CD4-positive, alpha-beta T cell treated with Interferon gamma for 1 hour (primary cell): Measurements from ENCODE around the gene ZCWPW1.
A peak's percentile ranks its signal among the peaks of the same experiment; 100 is the strongest.
"Not testable (repeated sequence)": the region's sequence is repeated elsewhere in the genome, so short reads cannot be mapped to it uniquely, and the experiment has no call there.

Source experiments
- DNase-seq: peaks from one replicate; pipeline ENCODE4 v3.0.0-alpha.2; 2020

ZCWPW1 gene

DNA sequence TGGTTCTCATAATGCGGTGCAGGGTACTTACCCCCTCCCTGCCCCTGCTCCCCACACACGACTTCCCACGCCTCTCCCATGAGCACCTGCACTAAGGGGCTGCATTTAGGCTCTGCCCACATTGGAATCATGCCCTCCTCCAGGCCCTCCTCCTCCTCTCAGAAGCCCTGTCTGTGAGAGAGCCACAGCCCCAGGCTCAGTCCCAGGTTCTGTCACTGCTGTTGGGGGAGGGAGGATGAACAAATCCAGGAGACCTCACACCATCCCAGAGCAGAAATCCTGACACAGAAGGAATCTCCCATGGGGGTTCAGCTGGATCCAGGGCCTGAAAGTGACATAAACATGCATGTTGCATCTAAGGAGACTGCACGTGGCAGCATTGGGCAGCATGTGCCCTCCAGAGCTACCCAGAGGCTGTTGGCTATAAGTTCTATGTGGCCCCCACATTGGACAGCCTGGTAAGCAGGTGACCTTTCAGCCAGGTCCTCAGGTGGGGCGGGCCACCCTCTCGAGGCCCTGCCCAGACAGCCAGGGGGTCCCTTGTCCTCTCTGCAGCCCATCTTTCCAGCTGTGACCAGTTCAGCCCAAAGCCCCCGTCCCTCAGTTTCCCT is 56.8 kb downstream of the ZCWPW1 start:
- no peak for DNase-seq

DNA sequence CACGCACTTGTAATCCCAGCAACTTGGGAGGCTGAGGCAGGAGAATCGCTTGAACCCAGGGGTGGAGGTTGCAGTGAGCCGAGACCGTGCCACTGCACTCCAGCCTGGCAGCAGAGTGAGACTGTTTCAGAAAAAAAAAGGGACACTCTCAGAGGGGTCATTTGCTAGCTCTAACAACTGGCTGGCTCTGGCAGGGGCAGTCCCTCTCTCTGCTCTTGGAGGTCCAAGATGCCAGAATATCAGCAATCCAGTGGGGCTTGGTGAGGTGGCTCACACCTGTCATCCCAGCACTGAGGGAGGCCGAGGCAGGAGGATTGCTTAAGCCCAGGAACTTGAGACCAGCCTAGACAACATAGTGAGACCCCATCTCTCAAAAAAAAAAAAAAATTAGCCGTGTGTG is 57.8 kb downstream of the ZCWPW1 start:
- DNase-seq: no peak

DNA sequence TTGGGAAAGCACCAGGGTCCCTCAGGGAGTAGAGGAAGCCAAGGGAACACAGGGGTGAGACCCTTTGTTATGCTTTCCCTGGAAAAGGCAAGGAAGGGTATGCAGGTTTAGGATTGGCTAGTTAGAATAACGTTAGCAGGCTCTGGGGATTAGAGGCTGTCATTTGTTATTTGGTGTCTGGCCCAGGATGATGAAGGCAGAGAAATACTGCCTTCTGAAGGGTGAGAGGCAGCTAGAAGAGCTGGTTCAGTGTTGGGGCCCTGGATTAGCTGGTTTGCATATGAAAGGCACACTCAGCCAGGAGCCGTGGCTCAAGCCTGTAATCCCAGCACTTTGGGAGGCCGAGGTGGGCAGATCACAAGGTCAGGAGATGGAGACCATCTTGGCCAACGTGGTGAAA is 58.2 kb downstream of the ZCWPW1 start:
- no peak for DNase-seq

DNA sequence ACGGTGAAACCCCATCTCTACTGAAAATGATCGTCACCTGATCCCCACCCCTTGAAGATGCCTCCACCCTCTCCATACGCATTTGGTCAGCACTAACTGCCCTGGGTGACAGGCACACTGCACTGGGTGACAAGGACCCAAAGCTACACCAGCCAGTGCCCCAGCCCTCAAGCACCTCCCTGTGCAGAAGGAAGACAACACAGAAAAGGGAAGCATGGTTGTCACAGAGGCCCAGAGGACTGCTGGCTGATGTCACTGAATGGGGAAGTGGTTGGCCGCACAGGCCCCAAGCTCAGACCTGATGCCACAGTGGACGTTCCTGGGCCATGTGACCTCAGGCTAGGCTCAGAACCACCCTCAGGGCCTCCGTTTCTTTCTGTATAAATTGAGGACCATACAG is 59.4 kb downstream of the ZCWPW1 start:
- DNase-seq: peak; percentile 89

DNA sequence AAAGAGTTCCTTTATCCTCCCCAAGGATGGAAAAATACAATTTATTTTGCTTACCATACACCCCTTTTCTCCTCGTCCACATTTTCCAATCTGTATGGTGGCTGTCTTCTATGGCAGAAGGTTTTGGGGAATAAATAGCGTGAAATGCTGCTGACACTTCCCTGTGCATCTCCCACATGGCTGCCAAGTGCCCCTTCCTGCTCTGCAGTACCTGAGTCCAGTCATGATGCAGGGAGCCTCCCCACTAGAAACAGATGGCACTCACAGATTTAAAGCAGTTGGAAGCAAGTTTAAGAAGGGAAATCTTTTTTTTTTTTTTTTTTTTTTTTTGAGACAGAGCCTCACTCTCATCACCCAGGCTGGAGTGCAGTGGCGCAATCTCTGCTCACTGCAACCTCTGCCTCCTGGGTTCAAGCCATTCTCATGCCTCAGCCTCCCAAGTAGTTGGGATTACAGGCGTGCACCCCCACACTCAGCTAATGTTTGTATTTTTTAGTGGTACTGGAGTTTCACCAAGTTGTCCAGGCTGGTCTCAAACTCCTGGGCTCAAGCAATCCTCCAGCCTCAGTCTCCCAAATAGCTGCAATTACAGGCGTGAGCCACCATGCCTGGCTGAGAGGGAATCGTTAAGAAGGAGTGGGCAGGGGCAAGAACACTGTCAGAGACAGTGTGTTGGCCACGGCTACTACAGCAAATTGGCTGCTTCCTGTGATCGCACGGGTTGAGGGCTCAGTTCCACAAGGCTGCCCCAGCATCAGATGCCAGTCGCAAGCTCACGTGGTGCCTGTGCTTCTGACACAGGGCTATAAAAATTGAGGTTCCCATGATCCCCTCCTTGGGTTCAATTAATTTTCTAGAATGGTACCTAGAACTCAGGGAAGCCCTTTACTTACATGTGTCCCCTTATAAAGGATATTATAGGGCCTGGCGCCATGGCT is 60.6 kb downstream of the ZCWPW1 start:
- DNase-seq: peak; percentile 66

DNA sequence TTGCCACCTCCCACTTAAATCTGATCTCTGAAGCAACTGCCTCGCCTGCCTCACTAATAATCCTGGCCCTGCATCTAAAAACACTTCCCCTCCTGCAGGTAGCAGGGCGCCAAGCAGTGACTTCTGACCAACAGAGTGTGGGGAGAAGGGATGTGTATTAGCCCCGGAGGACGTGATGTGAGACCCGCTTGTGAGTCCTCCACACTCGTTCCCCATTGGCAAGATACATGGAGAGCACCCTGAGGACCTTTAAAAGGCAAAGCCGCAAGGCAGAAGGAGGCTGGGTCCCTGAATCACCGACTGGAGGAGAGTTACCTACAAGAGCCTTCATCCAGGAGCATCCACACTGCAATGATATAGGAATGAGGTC is 61.3 kb downstream of the ZCWPW1 start:
- no peak for DNase-seq

DNA sequence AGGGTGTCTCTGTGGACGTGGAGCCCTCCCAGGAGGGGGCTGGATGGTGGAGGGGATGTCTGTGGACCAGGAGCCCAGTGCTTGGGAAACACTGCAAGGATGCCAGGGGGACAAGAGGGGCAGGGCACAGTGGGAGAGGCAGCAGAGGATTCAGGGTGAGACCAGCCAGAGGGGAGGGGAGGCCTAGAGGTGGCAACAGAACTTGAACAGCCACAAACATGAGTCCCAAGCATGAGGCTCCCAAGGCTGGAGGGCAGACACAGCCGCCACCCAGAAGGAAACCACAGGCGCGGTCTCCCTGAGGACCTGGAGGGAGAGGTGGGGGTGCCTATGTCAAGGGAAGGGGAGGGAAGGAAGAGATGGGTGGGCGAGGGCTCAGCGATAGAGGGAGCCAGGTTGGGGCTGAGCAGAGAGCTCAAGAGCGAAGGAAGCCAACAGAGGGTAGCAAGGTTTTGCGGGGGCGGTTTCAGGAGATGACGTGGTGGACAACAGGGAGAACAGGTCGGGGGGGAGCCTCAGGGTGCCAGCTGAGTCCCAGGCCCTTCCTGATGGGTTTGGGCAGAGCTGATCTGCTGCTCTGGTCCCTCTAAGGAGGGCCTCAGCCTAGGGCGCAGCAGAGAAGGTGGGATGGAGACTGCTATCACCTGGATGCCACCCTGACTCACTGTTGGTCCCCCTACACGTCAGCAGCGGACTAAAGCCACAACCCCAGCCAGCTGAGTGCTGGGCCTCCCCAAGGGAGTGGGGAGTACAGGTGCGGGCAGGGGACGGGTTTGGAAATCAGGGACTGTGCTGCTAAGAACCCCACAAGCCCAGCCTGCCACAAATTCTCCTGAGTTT is 61.9 kb downstream of the ZCWPW1 start:
- DNase-seq: no peak

DNA sequence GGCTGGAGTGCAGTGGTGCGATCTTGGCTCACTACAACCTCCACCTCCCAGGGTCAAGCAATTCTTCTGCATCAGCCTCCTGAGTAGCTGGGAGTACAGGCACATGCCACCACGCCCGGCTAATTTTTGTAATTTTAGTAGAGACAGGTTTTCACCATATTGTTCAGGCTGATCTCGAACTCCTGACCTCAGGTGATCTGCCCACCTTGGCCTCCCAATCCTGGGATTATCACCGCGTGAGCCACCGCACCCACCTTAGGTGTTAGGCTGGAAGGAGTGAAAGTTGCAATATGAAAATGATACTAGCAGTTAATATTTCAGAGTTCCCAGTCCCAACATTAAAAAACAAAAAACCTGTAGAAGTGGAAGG is 62.5 kb downstream of the ZCWPW1 start:
- not testable (repeated sequence) for DNase-seq

DNA sequence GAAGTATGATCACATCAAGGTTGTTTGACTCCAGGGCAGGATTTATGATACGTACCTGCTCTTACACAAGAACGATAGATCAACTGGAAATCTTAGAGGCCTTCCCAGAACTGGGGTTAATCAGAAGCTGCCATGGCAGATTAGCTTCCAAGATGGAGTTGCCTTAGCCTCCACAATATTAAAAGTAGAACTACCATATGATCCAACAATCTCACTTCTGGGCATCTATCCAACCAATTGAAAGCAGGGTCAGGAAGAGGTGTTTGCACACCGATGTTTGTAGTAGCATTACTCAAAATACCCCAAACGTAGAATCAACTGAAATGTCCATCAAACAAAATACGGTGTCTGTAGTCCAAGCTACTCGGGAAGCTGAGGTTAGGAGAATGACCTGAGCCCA is 64.0 kb downstream of the ZCWPW1 start:
- DNase-seq: no peak

DNA sequence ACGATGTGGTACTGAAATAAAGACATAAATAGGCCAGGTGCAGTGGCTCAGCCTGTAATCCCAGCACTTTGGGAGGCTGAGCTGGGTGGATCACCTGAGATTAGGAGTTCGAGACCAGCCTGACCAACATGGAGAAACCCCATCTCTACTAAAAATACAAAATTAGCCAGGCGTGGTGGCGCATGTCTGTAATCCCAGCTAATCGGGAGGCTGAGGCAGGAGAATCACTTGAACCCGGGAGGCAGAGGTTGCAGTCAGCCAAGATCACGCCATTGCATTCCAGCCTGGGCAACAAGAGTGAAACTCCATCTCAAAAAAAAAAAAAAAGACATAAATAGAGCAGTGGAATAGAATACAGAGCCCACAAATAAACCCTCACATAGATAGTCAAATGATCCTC is 64.7 kb downstream of the ZCWPW1 start:
- not testable (repeated sequence) for DNase-seq

DNA sequence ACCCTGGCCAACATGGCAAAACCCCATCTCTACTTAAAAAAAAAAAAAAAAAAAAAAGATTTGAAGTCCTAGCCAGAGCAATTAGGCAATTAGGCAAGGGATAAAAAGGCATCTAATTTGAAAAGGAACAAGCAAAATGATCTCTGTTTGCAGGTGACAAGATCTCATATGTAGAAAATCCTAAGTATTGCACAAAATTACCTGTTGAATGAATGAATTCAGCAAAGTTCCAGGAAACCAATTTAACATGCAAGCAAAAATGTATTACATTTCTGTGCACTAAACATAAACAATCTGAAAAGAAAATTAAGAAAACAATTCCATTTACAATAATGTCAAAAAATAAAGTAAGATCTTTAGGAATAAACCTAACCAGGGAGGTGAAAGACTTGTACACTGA is 65.4 kb downstream of the ZCWPW1 start:
- DNase-seq: no peak

DNA sequence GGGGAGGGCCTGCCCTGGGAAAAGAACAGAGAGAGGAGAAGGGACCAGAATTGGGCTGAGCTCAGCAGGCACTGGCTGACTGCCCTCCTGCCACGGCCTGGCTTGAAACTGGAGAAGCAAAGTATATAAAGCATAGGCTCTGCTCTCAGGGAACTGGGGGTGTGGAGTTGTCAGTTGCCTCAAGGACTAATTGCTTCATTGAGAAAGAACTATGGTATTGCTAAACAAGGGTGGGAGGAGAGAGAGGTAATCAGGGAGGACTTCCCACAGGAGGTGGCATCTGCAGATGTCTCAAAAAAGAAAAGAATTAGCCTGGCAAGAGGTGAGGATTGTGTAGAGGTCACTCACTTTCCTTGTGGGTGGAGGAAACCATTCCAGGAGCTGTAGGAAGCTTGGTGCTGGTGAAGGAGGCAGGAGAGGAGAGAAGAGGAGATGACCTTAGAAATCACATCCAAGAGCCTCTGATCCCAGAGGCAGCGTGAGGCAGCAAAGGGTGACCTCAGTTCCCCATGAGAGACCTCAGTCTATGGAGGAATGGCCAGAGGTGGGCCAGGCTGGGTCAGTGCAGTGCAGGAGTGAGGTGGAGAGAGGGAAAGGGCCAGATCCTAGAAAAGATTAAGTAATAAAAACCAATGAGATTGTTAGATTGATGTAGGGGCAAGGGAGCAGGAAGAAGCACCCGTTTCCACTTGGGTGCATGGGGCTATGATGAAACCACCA is 68.2 kb downstream of the ZCWPW1 start:
- DNase-seq: no peak

DNA sequence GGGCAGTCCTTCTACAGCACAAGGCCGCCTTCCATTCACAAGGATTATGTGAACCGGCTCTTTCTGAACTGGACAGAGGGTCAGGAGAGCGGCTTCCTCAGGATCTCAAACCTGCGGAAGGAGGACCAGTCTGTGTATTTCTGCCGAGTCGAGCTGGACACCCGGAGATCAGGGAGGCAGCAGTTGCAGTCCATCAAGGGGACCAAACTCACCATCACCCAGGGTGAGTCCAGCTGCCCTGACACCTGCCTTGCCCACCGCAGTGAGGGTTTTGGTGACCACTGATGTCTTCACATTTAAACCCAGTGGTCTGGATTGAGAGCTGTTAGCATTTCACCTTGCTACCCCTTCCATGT is 69.7 kb downstream of the ZCWPW1 start:
- DNase-seq: no peak

DNA sequence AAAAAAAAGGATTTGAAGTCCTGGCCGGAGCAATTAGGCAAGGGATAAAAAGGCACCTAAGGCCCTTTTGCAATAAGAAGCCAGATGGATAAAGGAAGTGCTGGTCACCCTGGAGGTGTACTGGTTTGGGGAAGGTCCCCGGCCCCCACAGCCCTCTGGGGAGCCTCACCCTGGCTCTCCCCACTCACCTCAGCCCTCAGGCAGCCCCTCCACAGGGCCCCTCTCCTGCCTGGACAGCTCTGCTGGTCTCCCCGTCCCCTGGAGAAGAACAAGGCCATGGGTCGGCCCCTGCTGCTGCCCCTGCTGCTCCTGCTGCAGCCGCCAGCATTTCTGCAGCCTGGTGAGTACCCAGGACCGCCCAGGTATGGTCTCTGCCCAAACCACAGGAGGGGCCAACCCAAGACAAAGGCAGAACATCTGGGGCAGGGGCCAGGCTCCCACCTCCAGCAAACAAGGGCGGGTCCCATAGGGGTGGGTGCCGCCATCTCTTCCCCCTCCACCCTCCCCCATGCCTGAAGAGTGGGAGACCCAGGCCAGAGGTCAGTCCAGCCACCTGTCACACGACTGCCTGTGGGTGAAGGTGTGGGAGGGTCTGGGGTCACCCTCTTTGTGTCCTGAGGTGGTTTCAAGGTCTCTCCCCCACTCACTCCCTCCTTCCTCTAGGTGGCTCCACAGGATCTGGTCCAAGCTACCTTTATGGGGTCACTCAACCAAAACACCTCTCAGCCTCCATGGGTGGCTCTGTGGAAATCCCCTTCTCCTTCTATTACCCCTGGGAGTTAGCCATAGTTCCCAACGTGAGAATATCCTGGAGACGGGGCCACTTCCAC is 70.3 kb downstream of the ZCWPW1 start, which contains the start of gene PILRB:
Gene PILRB, plus strand, starts transcription at position 91 of the 830 bp plus-strand sequence. Its CDS starts 186 bp downstream, at position 277.
- no peak for DNase-seq

DNA sequence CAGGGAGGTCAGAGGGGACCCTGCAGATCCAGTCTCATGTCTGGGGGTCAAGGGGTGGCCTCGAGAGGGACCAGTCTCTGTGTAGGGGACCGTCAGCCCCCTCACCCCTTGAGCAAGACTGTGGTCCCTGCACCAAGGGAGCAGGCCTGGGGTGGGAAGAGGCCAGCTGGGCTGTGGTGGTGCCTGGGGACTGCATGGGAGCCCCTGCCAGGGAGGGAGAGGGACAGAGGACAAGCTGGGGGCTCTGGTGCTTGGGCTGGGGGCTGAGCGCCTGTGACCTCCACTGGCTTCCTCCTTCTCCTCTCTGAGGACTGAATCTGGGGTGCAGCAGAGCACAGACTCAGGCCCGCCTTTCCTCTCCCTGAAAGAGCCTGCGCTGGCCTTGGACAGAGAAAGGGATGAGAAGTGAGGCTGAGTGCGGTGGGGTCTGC is 71.4 kb downstream of the ZCWPW1 start:
- DNase-seq: no peak

DNA sequence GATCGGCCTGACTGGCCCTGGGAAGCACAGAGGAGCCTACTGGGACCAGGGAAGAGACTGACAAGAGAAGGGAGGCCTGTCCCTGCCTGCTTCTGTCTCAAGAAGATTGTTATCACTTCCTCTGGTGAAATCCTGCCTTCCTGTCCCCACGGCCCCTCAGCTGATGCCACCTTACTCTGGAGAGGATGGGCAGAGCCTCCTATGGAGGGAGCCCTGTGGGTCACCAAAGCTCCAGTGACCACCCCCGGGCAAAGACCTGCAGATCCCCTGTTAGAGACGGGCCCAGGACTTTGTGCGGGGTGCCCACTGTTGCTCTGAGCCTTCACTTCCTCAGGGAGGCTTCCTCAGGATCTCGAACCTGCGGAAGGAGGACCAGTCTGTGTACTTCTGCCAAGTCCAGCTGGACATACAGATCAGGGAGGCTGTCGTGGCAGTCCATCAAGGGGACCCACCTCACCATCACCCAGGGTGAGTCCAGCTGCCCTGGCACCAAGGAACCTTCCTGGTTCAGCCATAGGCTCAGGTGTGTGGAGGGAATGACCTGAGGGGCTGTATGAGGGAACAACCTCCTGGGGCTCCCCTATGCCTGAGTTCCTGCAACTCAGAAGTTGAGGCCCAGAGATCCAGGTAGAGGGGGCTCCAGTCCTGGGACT is 72.0 kb downstream of the ZCWPW1 start:
- DNase-seq: no peak

DNA sequence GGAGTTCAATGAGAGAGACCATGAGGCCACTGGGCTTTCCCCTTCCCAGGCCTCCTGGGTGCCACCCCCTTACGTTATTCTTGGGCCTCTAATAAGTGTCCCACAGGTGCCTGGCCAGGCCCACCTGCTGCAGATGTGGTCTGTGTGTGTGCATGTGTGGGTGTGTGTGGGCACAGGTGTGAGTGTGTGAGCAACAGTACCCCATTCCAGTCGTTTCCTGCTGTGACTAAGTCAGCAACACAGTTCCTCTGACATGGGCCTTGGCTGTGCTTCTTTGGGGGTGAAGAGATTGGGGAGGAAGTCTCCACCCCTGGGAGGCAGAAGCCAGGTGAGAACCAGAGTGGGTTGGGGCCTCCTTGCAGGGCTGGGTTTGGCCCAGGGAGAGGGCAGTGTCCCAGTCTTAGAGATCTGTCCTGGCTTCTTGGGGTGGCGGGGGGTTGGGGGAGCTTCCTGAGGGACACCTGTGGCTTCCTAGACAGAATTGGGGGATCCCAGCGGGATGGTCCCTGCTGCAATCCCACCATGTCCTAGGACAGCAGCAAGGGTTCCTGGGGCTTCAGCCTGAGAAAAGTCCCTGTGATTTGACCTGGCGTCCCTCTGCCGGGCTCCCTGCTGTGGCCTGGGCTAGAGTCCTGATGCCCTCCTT is 74.7 kb downstream of the ZCWPW1 start:
- peak; percentile 42 for DNase-seq

DNA sequence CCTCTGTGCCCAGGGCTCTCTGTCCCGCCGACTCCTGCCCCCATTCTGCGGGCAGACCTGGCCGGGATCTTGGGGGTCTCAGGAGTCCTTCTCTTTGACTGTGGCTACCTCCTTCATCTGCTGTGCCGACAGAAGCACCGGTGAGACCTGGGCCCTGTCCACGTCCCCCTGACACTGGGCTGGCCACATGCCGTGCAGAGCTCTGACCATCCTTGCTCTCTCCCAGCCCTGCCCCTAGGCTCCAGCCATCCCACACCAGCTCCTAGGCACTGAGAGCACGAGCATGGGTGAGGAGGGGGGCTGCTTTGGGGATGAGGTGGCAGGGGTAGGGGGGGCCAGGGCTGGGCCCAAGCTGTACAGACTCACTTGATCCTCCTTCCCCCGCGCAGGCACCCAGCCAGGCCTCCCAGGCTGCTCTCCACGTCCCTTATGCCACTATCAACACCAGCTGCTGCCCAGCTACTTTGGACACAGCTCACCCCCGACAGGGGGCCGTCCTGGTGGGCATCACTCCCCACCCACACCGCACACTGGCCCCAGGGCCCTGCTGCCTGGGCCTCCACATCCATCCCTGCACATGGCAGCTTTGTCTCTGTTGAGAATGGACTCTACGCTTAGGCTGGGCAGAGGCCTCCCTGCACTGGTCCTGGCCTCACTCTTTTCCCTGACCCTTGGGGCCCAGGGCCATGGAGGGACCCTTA is 75.4 kb downstream of the ZCWPW1 start:
- DNase-seq: no peak

DNA sequence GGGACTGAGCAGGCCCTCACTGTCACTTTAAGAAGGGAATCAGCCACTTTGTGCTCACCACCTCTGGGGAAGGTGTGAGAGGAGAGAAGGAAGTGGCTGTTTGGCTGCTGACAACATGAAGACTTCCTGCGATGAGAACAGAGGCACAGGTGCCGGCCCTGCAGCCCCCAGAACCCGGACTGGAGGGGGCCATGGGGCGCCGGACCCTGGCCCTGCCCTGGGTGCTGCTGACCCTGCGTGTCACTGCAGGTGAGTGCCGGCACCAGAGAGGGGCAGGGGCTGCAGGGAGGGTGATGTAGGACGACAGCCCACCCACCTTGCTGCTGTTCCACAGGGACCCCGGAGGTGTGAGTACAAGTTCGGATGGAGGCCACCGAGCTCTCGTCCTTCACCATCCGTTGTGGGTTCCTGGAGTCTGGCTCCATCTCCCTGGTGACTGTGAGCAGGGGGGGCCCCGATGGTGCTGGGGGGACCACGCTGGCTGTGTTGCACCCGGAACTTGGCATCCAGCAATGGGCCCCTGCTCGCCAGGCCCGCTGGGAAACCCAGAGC is 76.2 kb downstream of the ZCWPW1 start:
- not testable (repeated sequence) for DNase-seq

DNA sequence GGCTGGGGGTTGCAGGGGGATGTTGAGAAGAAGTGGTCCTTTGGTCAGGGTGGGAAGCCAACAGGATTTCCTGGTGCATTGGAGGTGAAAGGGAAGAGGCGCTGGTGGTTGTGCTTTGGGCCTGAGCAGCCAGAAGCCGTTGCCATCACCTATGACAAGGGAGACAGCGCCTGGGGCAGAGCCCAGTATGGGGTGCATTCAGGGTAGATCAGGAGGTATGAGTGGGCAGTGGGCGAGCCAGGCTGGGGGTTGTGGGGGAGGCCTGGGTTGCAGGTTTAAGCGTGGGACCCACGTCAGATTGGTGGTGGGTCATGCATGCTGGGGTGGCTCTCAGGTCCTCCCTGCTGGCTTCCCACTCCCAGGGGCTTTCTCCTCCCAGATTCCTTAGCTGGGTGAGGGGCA is 76.8 kb downstream of the ZCWPW1 start:
- no peak for DNase-seq
